HG03558 (cell line): ENCODE measurements around the gene ARL4D.
"Not testable (repeated sequence)": the region's sequence is repeated elsewhere in the genome, so short reads cannot be mapped to it uniquely, and the experiment has no call there.

Experiments used
- ATAC-seq: cut with Tn5 transposase; IDR thresholded peaks from one replicate; pipeline ENCODE4 v1.9.1; 2021; ENCODE audit warnings: moderate number of reproducible peaks; ENCODE audit not compliant: unreplicated experiment; ENCODE audit errors: extremely low read depth

ARL4D gene

GRCh38 chr17:43418441-43419374 lies 19.9 kb downstream of the ARL4D start:
- no peak for ATAC-seq

GRCh38 chr17:43419375-43419882 lies 20.6 kb downstream of the ARL4D start:
- ATAC-seq, result not testable (repeated sequence)

DNA sequence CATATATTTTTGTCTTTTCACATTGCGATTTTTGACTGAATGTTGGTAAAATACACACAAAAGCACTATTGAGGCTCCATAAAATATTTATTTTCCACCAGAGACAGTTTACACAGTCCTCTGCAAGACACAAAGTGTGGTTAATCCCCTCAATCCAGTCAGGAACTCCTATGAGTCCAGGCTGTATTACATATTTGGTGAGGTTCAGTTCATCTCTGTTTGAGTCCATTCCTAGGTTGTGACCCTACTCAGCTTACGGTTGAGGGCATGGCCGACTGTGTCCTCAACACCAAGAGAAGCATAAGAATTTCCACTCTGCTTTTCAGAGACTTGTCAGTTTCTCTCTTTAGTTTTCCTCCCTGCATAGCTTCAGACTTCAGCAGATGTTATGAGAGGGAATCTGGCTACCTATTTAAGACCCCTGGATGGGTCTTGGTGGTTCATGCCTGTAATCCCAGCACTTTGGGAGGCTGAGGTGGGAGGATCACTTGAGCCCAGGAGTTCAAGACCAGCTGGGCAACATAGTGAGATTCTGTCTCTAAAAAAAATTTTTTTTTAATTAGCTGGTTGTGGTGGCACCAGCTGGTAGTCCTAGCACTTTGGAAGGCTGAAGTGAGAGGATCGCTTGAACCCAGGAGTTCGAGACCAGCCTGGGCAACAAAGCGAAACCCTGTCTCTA lies 25.1 kb downstream of the ARL4D start:
- ATAC-seq, result no peak

DNA sequence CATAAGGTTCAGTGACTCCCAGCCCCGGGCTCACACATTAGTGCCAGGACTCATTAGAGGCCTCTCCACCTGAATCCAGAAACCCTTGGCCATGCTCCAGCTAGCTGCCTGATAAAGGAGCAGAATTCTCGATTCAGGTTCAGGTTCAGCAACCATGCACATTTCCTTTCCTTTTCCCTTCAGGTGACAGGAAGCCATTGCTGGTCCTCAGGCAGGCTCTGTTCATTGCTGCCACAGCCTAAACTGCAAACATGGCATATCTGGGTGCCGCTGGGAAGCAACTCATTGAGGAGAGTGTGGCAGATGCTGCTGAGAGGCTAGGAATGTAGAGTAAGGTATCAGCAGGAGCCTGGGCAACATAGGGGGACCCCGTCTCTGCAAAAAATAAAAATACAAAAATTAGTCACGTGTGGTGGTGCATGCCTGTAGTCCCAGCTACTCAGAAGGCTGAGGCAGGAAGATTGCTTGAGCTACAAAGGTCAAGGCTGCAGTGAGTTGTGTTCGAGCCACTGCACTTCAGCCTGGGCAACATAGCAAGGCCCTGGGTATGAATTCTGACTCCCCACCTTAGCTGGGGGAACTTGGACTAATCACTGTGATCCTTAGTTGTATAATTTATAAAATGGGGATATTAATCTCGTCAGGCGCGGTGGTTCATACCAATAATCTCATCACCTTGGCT lies 28.7 kb downstream of the ARL4D start:
- ATAC-seq, result no peak

- no peak for ATAC-seq
Measured at GRCh38 chr17:43428524-43428923, 29.7 kb downstream of the ARL4D start.

GRCh38 chr17:43430936-43431713 lies 32.3 kb downstream of the ARL4D start:
- ATAC-seq, result no peak

GRCh38 chr17:43431714-43432523 lies 33.1 kb downstream of the ARL4D start:
- ATAC-seq, result no peak

DNA sequence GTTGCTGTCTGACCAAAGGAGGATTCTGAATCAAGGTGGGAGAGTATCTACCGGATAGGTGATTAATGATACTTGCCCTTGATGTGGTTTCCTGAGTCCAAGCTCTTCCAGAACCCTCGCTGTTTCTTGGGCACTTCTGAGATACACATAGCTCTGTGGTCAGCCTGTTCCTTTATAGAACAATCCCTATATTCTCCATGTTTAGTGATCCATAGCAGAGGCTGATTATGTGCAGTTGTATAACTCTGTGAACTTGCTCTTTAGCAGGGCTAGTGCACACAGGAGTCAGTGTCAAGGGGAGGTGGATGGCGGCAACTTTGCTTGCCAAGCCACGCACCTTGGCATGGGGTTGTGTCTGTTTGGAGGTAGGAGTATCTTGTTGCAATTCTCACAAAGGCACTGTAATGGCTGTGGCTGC lies 36.1 kb downstream of the ARL4D start:
- ATAC-seq, result no peak

GRCh38 chr17:43437756-43438155 lies 39.0 kb downstream of the ARL4D start:
- no peak for ATAC-seq

DNA sequence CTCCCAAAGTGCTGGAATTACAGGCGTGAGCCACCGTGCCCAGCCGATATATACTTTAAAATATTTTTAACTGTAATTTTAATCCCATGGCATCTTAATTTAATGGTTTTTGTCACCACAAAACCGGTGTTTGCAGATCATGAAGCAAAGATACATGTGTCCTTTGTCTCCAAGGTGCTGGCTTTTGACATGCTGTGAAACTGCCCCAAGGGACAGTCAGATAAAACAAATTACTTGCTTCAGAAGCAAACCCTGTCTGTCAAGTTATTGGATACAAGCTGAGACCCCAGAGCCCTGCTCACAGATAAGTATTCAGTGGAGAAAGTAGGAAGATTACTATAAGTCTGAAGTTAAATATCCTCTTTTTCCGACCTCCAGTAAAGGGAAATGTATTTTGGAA lies 39.8 kb downstream of the ARL4D start:
- ATAC-seq, result no peak

DNA sequence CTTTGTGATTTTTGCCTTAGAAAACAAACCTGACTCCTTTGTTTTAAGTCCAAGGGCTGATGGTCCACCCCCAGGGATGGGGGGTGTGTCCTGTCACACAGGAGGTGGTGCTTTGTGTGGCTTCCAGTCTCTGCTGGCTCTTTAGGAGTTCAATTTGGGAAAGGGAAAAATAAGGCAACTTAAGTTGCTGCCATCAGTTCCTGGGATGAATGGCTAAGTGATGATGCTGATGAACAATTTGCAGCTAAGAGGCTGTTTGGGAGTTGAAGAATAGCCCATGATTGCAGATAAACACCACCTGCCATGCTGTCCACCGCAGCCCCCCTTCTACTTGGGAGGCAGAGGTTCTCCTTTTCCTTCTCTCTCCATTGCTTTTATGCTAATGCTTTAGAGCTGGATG lies 40.2 kb downstream of the ARL4D start:
- no peak for ATAC-seq

DNA sequence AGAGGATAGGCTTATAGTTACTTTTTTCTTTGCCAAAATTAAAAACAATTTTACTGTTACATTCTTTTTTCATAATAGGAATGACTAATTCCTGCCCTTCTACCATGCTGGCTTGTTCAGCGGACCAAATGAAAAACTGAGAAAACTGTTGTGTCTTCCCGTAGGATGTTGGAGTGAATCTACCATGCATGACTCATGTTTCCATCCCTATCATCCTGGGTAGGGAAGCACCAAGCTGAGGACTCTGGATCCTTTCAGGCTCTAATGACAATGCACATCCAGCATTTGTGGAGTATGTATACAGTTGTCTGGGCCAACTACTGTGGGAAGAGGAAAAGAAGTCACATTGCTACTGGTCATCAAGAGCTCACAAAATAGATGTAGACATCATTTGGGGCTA lies 43.9 kb downstream of the ARL4D start:
- no peak for ATAC-seq

GRCh38 chr17:43443381-43443780 lies 44.6 kb downstream of the ARL4D start:
- no peak for ATAC-seq

- ATAC-seq, result no peak
Measured at GRCh38 chr17:43444223-43445008, 45.6 kb downstream of the ARL4D start.

DNA sequence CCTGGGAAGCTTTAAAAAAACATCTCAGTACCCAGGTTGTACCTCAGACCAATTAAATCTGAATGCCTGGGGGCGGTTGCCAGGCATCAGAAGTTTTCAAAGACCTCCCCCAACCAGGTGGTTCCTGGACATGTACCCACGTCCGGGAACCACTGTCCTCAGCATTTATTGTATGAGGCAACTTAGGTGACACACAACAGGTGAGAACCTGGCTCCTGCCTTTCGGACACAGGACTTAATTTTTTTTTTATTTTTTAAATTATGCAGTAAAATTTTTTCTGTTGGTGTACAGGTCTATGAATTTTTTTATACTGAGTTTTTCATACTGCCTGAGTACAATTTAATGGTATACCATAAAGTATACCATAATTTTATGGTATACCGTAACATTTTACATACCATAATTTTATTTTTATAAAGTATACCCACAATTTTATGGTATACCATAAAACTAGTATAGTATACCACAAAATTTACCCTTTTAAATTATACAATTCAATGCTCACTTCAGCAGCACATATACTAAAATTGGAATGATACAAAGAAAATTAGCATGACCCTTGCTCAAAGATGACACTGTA lies 46.3 kb downstream of the ARL4D start:
- no peak for ATAC-seq

DNA sequence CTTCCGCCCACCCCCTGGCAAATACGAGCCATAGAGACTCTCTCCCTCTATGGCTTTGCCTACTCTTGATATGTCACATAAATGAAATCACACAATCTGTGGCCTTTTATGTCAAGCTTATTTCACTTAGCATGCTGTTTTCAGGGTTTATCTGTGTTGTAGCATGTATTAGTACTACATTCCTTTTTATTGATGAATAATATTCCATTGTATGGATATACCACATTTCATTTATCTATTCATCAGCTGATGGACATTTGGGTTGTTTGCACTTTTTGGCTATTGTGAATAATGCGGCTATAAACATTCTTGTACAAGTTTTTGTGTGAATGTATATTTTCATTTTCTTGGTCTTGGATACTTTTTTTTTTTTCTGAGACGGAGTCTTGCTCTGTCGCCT lies 48.0 kb downstream of the ARL4D start:
- no peak for ATAC-seq

DNA sequence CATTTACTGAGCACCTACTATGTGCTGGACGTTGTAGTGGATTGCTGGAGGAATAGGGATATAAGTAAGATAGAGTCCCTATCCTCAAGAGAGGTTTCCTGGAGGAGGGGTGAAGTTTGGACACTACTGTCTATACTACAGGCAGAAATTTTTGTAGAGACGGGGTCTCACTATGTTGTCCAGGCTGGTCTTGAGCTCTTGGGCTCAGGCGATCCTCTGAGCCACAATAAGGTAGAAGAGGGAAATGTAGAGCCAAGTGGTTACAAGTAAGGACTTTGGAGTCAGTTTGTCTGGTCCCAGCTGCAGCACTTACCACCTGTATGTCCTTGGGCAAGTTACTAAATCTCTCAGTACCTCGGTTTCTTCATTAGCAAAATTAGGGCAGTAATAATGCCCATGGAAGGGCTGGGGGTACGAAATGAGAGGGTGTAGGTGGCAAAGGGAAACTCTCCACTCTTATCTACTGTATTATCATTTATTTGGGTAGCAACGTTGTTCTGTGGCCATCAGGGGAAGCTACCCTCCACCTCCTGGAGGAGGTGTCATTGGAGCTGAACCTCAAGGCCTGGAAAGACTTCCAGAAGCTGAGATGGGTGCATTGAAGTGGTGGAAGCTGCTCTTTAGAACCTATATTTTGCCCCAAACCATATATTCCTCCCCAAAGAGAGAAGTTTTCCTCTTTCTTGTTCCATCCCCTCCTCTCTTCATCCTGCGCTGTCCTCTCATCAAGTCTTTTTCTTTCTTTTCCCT lies 50.1 kb downstream of the ARL4D start:
- ATAC-seq, result no peak
